SHP77 (cell line): ENCODE data around the gene ZEB2.

Experiments
- DNase-seq, 2 experiments: peaks; one replicate each; lab custom pipeline; 2025; lab: John Stamatoyannopoulos, UW

The ZEB2 gene

GRCh38 chr2:144519934-144520731 lies at the start of gene ZEB2:
TSS of gene ZEB2 (minus strand) at chr2:144520119. CDS start at chr2:144517350, 2,769 bp downstream.
- DNase-seq, result no peak

- no peak for DNase-seq
Observed at GRCh38 chr2:144567745-144568144, 47.8 kb upstream of the ZEB2 start.

- no peak for DNase-seq
Observed at GRCh38 chr2:144566448-144566847, 46.5 kb upstream of the ZEB2 start.

GRCh38 chr2:144560251-144560650 lies 40.3 kb upstream of the ZEB2 start:
- no peak for DNase-seq

- no peak for DNase-seq
Observed at GRCh38 chr2:144559681-144560080, 39.8 kb upstream of the ZEB2 start.

GRCh38 chr2:144559242-144559641 lies 39.3 kb upstream of the ZEB2 start:
- no peak for DNase-seq

- no peak for DNase-seq
Observed at GRCh38 chr2:144554492-144555210, 34.7 kb upstream of the ZEB2 start.

- no peak for DNase-seq
Observed at GRCh38 chr2:144553379-144553778, 33.5 kb upstream of the ZEB2 start.

- DNase-seq, result no peak
Observed at GRCh38 chr2:144552821-144553220, 32.9 kb upstream of the ZEB2 start.

GRCh38 chr2:144550911-144551310 lies 31.0 kb upstream of the ZEB2 start:
- no peak for DNase-seq

- DNase-seq, result no peak
Observed at GRCh38 chr2:144550084-144550483, 30.2 kb upstream of the ZEB2 start.

- no peak for DNase-seq
Observed at GRCh38 chr2:144548532-144549191, 28.7 kb upstream of the ZEB2 start.

GRCh38 chr2:144548088-144548487 lies 28.2 kb upstream of the ZEB2 start:
- no peak for DNase-seq

- no peak for DNase-seq
Observed at GRCh38 chr2:144547494-144547893, 27.6 kb upstream of the ZEB2 start.

- peak in 1 of 2 experiments; percentile 6 for DNase-seq
Observed at GRCh38 chr2:144546933-144547332, 27.0 kb upstream of the ZEB2 start.

GRCh38 chr2:144545787-144546186 lies 25.9 kb upstream of the ZEB2 start:
- DNase-seq, result no peak

GRCh38 chr2:144544053-144544452 lies 24.1 kb upstream of the ZEB2 start:
- DNase-seq, result no peak

- DNase-seq, result no peak
Observed at GRCh38 chr2:144541396-144541795, 21.5 kb upstream of the ZEB2 start.

GRCh38 chr2:144539289-144539782 lies 19.4 kb upstream of the ZEB2 start:
- DNase-seq, result no peak

- DNase-seq, result no peak
Observed at GRCh38 chr2:144535300-144535699, 15.4 kb upstream of the ZEB2 start.

- no peak for DNase-seq
Observed at GRCh38 chr2:144533221-144533620, 13.3 kb upstream of the ZEB2 start.

GRCh38 chr2:144530596-144530995 lies 10.7 kb upstream of the ZEB2 start:
- no peak for DNase-seq

GRCh38 chr2:144529841-144530240 lies 9.9 kb upstream of the ZEB2 start:
- DNase-seq, result no peak
